Breast epithelium (tissue), 4 donors: Measurements from ENCODE around the gene SPIN1. TPM values are rescaled to one million over a fixed set of nuclear protein-coding genes. Genes with fewer than 3 reads are reported as not detected.
A peak's percentile ranks its signal among the peaks of the same experiment; 100 is the strongest.

Experiments
- DNase-seq, 2 donors: peaks; one replicate each; pipeline ENCODE4 v3.0.0-alpha.2; 2019; ENCODE audit warnings: low spot score in 2 of 2
- H3K27ac ChIP-seq, 2 donors: fragments of 200-600 bp; sonication (generic) in 1 of 2; one replicate each; pipeline ENCODE4 v1.5.1; 2016 to 2019; ENCODE audit warnings: mild to moderate bottlenecking in 1 of 2
- H3K27me3 ChIP-seq, 2 donors: fragments of 200-600 bp; sonication (generic) in 1 of 2; one replicate each; pipeline versions ENCODE4 v1.5.1 to v1.6.0; 2017 to 2019; ENCODE audit warnings: control low read depth in 1 of 2, mild to moderate bottlenecking in 1 of 2
- H3K36me3 ChIP-seq: fragments of 200-600 bp; one replicate; pipeline ENCODE4 v1.5.1; 2019
- H3K4me1 ChIP-seq, 2 donors: fragments of 200-600 bp; sonication (generic); one replicate each; pipeline ENCODE4 v1.5.1; 2016 to 2019; ENCODE audit warnings: control low read depth in 1 of 2
- H3K4me3 ChIP-seq, 3 donors: fragments of 200-600 bp; sonication (generic); 1 replicate in 2 of 3; 2 replicates in 1 of 3; pipeline ENCODE4 v1.5.1; 2016 to 2019; ENCODE audit warnings: mild to moderate bottlenecking in 3 of 3, moderate library complexity in 2 of 3
- H3K9me3 ChIP-seq, 2 donors: fragments of 200-600 bp; sonication (generic) in 1 of 2; one replicate each; pipeline ENCODE4 v1.5.1; 2016 to 2019; ENCODE audit warnings: control low read depth in 1 of 2
- CTCF ChIP-seq, 3 donors: fragments of 450-650 bp; IDR thresholded peaks; one replicate each; pipeline ENCODE4 v1.5.1; 2016 to 2017; ENCODE audit warnings: antibody characterized with exemption in 3 of 3, mild to moderate bottlenecking in 3 of 3, moderate library complexity in 3 of 3
- POLR2A ChIP-seq: fragments of 450-650 bp; IDR thresholded peaks from one replicate; pipeline ENCODE4 v1.6.1; 2016; ENCODE audit warnings: antibody characterized with exemption, mild to moderate bottlenecking, moderate library complexity
- POLR2AphosphoS5 ChIP-seq, 3 donors: sonication (generic); formaldehyde crosslinking; IDR thresholded peaks; one replicate each; pipeline ENCODE4 v1.6.1; 2017; ENCODE audit warnings: antibody characterized with exemption in 3 of 3
- intact Hi-C: fragments of 100-400 bp; cut with DNase I; formaldehyde crosslinking; loops from one replicate; pipeline ENCODE4 v1.15.1; 2023; ENCODE audit warnings: low total_unique reads
- total RNA-seq, 3 donors: library from RNA; depleted of rRNA; stranded (reverse); fragments of >200 nt; gene quantifications; one replicate each; pipeline ENCODE4 v1.1.0, GENCODE V29; 2016

Gene SPIN1
- total RNA-seq, 3 donors from 2014 or later = 71.8 to 125 (median 103) TPM

GRCh38 chr9:88521308-88521707 lies 133.1 kb downstream of the SPIN1 start:
- Histone ChIP-seq H3K4me1 (peaks cover 0 to 6% of the 10 kb centered on the region in 2 donors), H3K36me3 (no peaks in the 10 kb centered on the region), H3K27ac (no peak overlapping the region), H3K27me3 (no peaks in the 10 kb centered on the region), H3K9me3 (no peaks in the 10 kb centered on the region), H3K4me3 (no peak overlapping the region)
- TF ChIP-seq CTCF (IDR thresholded peaks at IDR 0.05) (no peak), POLR2AphosphoS5 (IDR thresholded peaks at IDR 0.05) (no peak), POLR2A (no peak)
- intact Hi-C loops = no loop called here
- DNase-seq = no peak

- Histone ChIP-seq H3K36me3 (no peaks in the 10 kb centered on the region), H3K9me3 (no peaks in the 10 kb centered on the region), H3K27ac (no peak overlapping the region), H3K4me3 (no peak overlapping the region), H3K4me1 (peaks cover 0 to 6% of the 10 kb centered on the region in 2 donors), H3K27me3 (no peaks in the 10 kb centered on the region)
- DNase-seq = no peak
- TF ChIP-seq POLR2AphosphoS5 (IDR thresholded peaks at IDR 0.05) (no peak), POLR2A (no peak), CTCF (IDR thresholded peaks at IDR 0.05) (no peak)
- intact Hi-C loops = no loop called here
Measured at GRCh38 chr9:88522360-88522759, 134.1 kb downstream of the SPIN1 start.

- H3K36me3 ChIP-seq = no peaks in the 10 kb centered on the region
- DNase-seq = no peak
- H3K4me3 ChIP-seq = no peak overlapping the region
- H3K27me3 ChIP-seq = no peaks in the 10 kb centered on the region
- no peaks in the 10 kb centered on the region for H3K9me3 ChIP-seq
- no peak for TF ChIP-seq CTCF (IDR thresholded peaks at IDR 0.05)
- no peak for TF ChIP-seq POLR2AphosphoS5 (IDR thresholded peaks at IDR 0.05)
- TF ChIP-seq POLR2A = no peak
- peak overlapping the region in 1 of 2 donors; percentile 7 for H3K27ac ChIP-seq
- intact Hi-C loops = no loop called here
- H3K4me1 ChIP-seq = peaks cover 0 to 6% of the 10 kb centered on the region in 2 donors
Measured at GRCh38 chr9:88523056-88523455, 134.8 kb downstream of the SPIN1 start.

GRCh38 chr9:88524911-88525310 lies 136.7 kb downstream of the SPIN1 start:
- no peaks in the 10 kb centered on the region for H3K9me3 ChIP-seq
- H3K36me3 ChIP-seq = no peaks in the 10 kb centered on the region
- H3K27ac ChIP-seq = no peak overlapping the region
- no peak overlapping the region for H3K4me3 ChIP-seq
- no peak for TF ChIP-seq POLR2AphosphoS5 (IDR thresholded peaks at IDR 0.05)
- TF ChIP-seq CTCF (IDR thresholded peaks at IDR 0.05) = no peak
- TF ChIP-seq POLR2A = no peak
- intact Hi-C loops = no loop called here
- H3K4me1 ChIP-seq = peaks cover 0 to 6% of the 10 kb centered on the region in 2 donors
- no peaks in the 10 kb centered on the region for H3K27me3 ChIP-seq
- no peak for DNase-seq

- Histone ChIP-seq H3K27ac (peak overlapping the region in 1 of 2 donors; percentile 20), H3K4me3 (no peak overlapping the region), H3K27me3 (no peaks in the 10 kb centered on the region), H3K4me1 (peaks cover 0 to 6% of the 10 kb centered on the region in 2 donors), H3K9me3 (no peaks in the 10 kb centered on the region), H3K36me3 (no peaks in the 10 kb centered on the region)
- no peak for DNase-seq
- intact Hi-C loops = no loop called here
- TF ChIP-seq POLR2AphosphoS5 (IDR thresholded peaks at IDR 0.05) (no peak), POLR2A (no peak), CTCF (IDR thresholded peaks at IDR 0.05) (no peak)
Measured at GRCh38 chr9:88527618-88528017, 139.4 kb downstream of the SPIN1 start.

Other genes with a start within 250 kb of the SPIN1 start
- not detected for gene SPATA31C2, start 250.0 kb upstream of the SPIN1 start, total RNA-seq
- 10 to 100 TPM in 2 of 3 donors, not detected in 1; 10.5 to 14.5 TPM for gene NXNL2, start 146.7 kb downstream of the SPIN1 start, total RNA-seq